Heart left ventricle (tissue), 16 donors: ENCODE data around the gene TRMT10B. TPM values are rescaled to one million over a fixed set of nuclear protein-coding genes. Genes with fewer than 3 reads are reported as not detected.

Experiments used
- ATAC-seq, 4 donors: fragments of 200-7000 bp; cut with Tn5 transposase; one replicate each; pipeline ENCODE4 v1.9.1; 2020 to 2022; ENCODE audit warnings: moderate library complexity in 4 of 4, mild to moderate bottlenecking in 3 of 4, moderate number of reproducible peaks in 1 of 4
- DNase-seq, 5 donors: peaks; one replicate each; pipeline ENCODE4 v3.0.0-alpha.2; 2020
- H3K27ac ChIP-seq, 12 donors: fragments of 200-600 bp; sonication (generic) in 4 of 12; one replicate each; pipeline versions ENCODE4 v1.5.0 to v1.8.0; 2016 to 2022; ENCODE audit warnings: mild to moderate bottlenecking in 2 of 12
- H3K27me3 ChIP-seq, 9 donors: fragments of 200-600 bp; sonication (generic) in 2 of 9; one replicate each; pipeline versions ENCODE4 v1.5.1 to v1.8.0; 2016 to 2022; ENCODE audit warnings: mild to moderate bottlenecking in 3 of 9
- H3K36me3 ChIP-seq, 9 donors: fragments of 200-600 bp; sonication (generic) in 2 of 9; one replicate each; pipeline versions ENCODE4 v1.5.0 to v1.8.0; 2018 to 2022; ENCODE audit warnings: mild to moderate bottlenecking in 2 of 9
- H3K4me1 ChIP-seq, 12 donors: fragments of 200-600 bp; sonication (generic) in 4 of 12; one replicate each; pipeline versions ENCODE4 v1.5.0 to v1.8.0; 2016 to 2022; ENCODE audit warnings: mild to moderate bottlenecking in 3 of 12
- H3K4me3 ChIP-seq, 12 donors: fragments of 200-600 bp; sonication (generic) in 4 of 12; one replicate each; pipeline versions ENCODE4 v1.5.0 to v1.8.0; 2017 to 2022; ENCODE audit warnings: mild to moderate bottlenecking in 9 of 12, moderate library complexity in 4 of 12
- H3K9me3 ChIP-seq, 12 donors: fragments of 200-600 bp; sonication (generic) in 4 of 12; one replicate each; pipeline versions ENCODE4 v1.5.0 to v1.8.0; 2016 to 2022; ENCODE audit warnings: mild to moderate bottlenecking in 1 of 12
- POLR2A ChIP-seq, 2 donors: fragments of 450-650 bp; IDR thresholded peaks; one replicate each; pipeline ENCODE4 v1.6.1; 2017; ENCODE audit warnings: antibody characterized with exemption in 2 of 2, mild to moderate bottlenecking in 2 of 2, moderate library complexity in 2 of 2
- WGBS, 4 donors: extraction: QIAGEN DNeasy Blood & Tissue Kit in 2 of 4; methylation state at CpG; one replicate each; pipeline versions ENCODE4 v1.1.5 to v1.1.7; 2013 to 2018; 5-methylcytosine and 5-hydroxymethylcytosine counted together
- intact Hi-C, 10 donors: fragments of 100-400 bp; cut with DNase I; formaldehyde crosslinking; loops; one replicate each; pipeline versions ENCODE4 v1.11.1 to v1.14.2; 2022
- polyA plus RNA-seq, 2 donors: library from polyadenylated mRNA; stranded (reverse); fragments of 200-250 nt; gene quantifications; one replicate each; pipeline ENCODE4 v1.2.3, GENCODE V29; 2013
- total RNA-seq, 9 donors: library from RNA; depleted of rRNA in 2 of 9; stranded (reverse); fragments of >200 nt in 2 of 9; fragmentation: NEBNext Ultra II Directional in 3 of 9; extraction: Animal tissue kit (Norgen Biotek cat#: 25700) in 3 of 9; gene quantifications; one replicate each; pipeline versions ENCODE4 v1.1.0 to v1.2.4, GENCODE V29; 2016 to 2023
- TF ChIP-seq, protein P1 (sequence below), 12 donors: fragments of 200-600 bp; sonication (generic) in 4 of 12; IDR thresholded peaks; one replicate each; pipeline versions ENCODE4 v1.5.0 to v1.8.0; 2018 to 2022; ENCODE audit warnings: antibody characterized with exemption in 12 of 12, mild to moderate bottlenecking in 5 of 12
- donor health status: ischemic (EF 13 %, LVEDD 7.1; RV severe dilation, severe dysfunction).
- donor health status: healthy with polysubstance abuse.
- donor health status: DM: no; HTN: yes; CAD: no.
- donor health status: DM: no; HTN: no; CAD: no.
- donor health status: ischemic (EF 25% LVEDD 6.9; RV normal size, moderate dysfunction).
- donor health status: ischemic (EF 25% LVEDD 5.7; RV mildly dilated, moderate dysfunction).
- donor health status: healthy.
- donor health status: DM: yes; HTN: yes; CAD: no.
- donor health status: ischemic (EF 35%, LVEDD 5.7; RV mildly dilated, moderate dysfunction).
- donor health status: nonischemic (EF 11% LVEDD 7.7; RV severe dilation, severe dysfunction).
- donor health status: DM: yes; HTN: yes; CAD: no.
- donor health status: PGD.
- donor health status: ischemic (EF 29% LVEDD 5.4; RV normal size, mild dysfunction).
- donor health status: nonischemic (EF 23%, LVEDD 6.1; RV moderate dilation, normal function).

Gene TRMT10B
- total and polyA plus RNA-seq, 11 donors, result 2.7 to 5.5 (median 3.5) TPM

DNA sequence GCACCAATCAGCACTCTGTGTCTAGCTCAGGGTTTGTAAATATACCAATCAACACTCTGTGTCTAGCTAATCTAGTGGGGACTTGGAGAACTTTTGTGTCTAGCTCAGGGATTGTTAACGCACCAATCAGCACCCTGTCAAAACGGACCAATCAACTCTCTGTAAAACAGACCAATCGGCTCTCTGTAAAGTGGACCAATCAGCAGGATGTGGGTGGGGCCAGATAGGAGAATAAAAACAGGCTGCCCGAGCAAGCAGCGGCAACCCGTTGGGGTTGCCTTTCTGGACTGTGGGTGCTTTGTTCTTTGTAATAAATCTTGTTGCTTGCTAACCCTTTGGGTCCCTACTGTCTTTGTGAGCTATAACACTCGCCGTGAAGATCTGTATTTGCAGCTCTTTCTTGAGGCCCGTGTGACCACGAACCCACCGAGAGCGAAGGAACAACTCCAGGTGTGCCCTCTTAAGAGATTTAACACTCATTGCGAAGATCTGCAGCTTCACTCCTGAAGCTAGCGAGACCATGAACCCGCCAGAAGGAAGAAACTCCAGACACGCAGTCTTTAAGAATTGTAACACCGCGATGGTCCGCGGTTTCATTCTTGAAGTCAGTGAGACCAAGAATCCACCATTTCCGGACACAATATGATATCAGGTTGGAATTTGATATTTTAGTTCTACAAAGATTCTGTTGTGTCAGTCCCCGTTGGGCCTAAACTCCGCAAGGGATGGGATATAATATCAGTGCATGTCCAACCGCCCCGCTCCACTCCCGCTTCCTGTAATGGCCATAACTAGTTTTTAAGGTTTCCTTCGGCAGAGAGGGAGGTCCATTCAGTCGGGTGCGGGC is 740 bp upstream of the TRMT10B start:
- peak overlapping the region; percentile 69 to 95 (median 86) for H3K4me3 ChIP-seq
- DNase-seq (no peak), ATAC-seq (peak in 1 of 4 donors; percentile 4)
- H3K36me3 ChIP-seq, result peaks cover 0 to 3% (median 0%) of the 10 kb centered on the region in 9 donors
- H3K27me3 ChIP-seq, result no peaks in the 10 kb centered on the region
- H3K9me3 ChIP-seq, result no peaks in the 10 kb centered on the region
- peaks cover 0 to 15% (median 7%) of the 10 kb centered on the region in 12 donors for H3K4me1 ChIP-seq
- intact Hi-C loops, result loop anchor here in 4 of 10 donors (10.0 kb wide), 4 partner anchors 158 to 512 kb away; partner anchors contain the start of genes TOMM5 (in 2 of the 4) and POLR1E (in 1 of the 4)
- H3K27ac ChIP-seq, result peak overlapping the region in 7 of 12 donors; percentile 71 to 88 (median 83)
- TF ChIP-seq POLR2A (IDR thresholded peaks at IDR 0.05), result no peak
- TF ChIP-seq, protein P1, sequence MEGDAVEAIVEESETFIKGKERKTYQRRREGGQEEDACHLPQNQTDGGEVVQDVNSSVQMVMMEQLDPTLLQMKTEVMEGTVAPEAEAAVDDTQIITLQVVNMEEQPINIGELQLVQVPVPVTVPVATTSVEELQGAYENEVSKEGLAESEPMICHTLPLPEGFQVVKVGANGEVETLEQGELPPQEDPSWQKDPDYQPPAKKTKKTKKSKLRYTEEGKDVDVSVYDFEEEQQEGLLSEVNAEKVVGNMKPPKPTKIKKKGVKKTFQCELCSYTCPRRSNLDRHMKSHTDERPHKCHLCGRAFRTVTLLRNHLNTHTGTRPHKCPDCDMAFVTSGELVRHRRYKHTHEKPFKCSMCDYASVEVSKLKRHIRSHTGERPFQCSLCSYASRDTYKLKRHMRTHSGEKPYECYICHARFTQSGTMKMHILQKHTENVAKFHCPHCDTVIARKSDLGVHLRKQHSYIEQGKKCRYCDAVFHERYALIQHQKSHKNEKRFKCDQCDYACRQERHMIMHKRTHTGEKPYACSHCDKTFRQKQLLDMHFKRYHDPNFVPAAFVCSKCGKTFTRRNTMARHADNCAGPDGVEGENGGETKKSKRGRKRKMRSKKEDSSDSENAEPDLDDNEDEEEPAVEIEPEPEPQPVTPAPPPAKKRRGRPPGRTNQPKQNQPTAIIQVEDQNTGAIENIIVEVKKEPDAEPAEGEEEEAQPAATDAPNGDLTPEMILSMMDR (IDR thresholded peaks at IDR 0.05), result no peak
- 90 to 93% (median 92%) methylated on average over 29 of the region's 29 CpGs for WGBS, 4 donors

DNA sequence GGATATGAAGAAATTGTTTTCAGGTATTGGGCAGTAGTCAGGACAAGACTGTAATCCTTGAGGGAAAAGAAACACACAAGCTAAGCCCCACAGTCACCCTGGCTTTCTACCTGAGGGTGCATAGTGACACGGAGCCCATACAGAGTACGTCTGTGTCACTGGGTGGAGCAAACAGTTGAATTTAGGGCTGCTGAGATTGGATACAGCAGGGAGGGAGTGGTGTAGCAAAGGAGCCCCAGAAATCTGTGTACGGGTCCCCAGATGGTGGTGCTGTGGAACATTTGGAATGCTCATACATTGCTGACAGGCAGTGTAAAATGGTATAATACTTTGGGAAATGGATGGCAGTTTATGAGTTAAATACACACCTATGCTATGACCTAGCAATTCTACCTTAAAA is 5.1 kb downstream of the TRMT10B start:
- ATAC-seq (no peak), DNase-seq (no peak)
- H3K4me3 ChIP-seq, result no peak overlapping the region
- H3K36me3 ChIP-seq, result peaks cover 0 to 21% (median 6%) of the 10 kb centered on the region in 9 donors
- no peaks in the 10 kb centered on the region for H3K27me3 ChIP-seq
- intact Hi-C loops, result loop anchor here in 5 of 10 donors (2.0 to 10.0 kb wide), 6 partner anchors 20 to 506 kb away; partner anchors contain the start of genes TOMM5 (in 2 of the 5) and POLR1E (in 1 of the 5)
- no peaks in the 10 kb centered on the region for H3K9me3 ChIP-seq
- WGBS, 4 donors, result 76 to 83% (median 81%) methylated on average over 3 of the region's 3 CpGs
- no peak overlapping the region for H3K27ac ChIP-seq
- TF ChIP-seq POLR2A (IDR thresholded peaks at IDR 0.05), result no peak
- TF ChIP-seq, protein P1 (IDR thresholded peaks at IDR 0.05), result no peak
- H3K4me1 ChIP-seq, result peaks cover 0 to 11% (median 6%) of the 10 kb centered on the region in 12 donors

DNA sequence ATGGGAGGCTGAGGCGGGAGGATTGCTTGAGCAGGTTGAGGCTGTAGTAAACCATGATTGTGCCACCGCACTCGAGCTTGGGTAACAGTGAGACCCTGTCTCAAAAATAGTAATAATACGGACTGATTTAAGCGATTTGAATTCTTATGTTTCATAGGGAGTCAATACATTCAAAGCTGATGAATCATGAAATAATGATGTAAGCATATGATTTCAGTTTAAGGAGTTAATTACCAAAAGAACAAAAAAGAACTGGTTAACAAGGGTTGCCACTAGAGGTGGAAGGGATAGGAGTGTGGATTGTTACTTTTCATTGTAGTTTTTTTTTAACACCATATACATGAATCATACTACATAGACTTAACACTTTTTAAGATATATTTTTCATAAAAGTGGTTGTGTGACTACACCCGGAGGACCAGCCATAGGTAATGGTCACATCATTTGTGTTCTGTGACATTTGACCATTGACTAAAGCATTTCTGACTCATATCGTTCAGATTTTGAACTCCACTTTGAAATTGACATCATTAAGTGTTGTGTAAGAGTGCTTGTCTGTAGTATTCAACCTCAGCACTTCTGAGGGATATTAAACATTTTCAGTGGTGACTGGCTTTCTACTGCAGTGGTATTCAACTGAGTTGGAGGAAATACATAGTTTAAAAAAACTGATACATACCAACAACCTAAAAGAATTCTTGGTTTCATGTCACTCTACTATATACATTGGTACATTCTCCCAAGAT is 7.0 kb downstream of the TRMT10B start:
- Histone ChIP-seq H3K4me1 (no peaks in the 10 kb centered on the region), H3K27ac (no peak overlapping the region), H3K4me3 (no peak overlapping the region), H3K36me3 (peaks cover 0 to 33% (median 19%) of the 10 kb centered on the region in 9 donors), H3K27me3 (no peaks in the 10 kb centered on the region), H3K9me3 (no peaks in the 10 kb centered on the region)
- intact Hi-C loops, result loop anchor here in 1 of 10 donors (10.0 kb wide), 1 partner anchor 176 kb away; no protein-coding TSS in a partner anchor
- TF ChIP-seq, protein P1 (IDR thresholded peaks at IDR 0.05), result no peak
- TF ChIP-seq POLR2A (IDR thresholded peaks at IDR 0.05), result no peak
- 90 to 93% (median 91%) methylated on average over 7 of the region's 7 CpGs for WGBS, 4 donors
- ATAC-seq (no peak), DNase-seq (no peak)
